Activated naive CD4-positive, alpha-beta T cell treated with anti-CD3 and anti-CD28 coated beads for 36 hours (primary cell): ENCODE measurements around the gene DPF3. TPM values are rescaled to one million over a fixed set of nuclear protein-coding genes. Genes with fewer than 3 reads are reported as not detected.

ENCODE experiments used
- CTCF ChIA-PET: fragments of 350-600 bp; sonication (Branson Sonifier 250); formaldehyde crosslinking; loops from one replicate; lab custom pipeline; 2021; ENCODE audit warnings: antibody characterized with exemption; lab: Charles Lee
- DNase-seq: peaks from one replicate; pipeline ENCODE4 v3.0.0-alpha.2; 2020
- H3K27ac Mint-ChIP-seq: one replicate; pipeline ENCODE4 v1.8.0; 2021; ENCODE audit warnings: mild to moderate bottlenecking, mixed read lengths
- H3K27me3 Mint-ChIP-seq: one replicate; pipeline ENCODE4 v1.8.0; 2021; ENCODE audit warnings: low read depth, mixed read lengths
- H3K36me3 Mint-ChIP-seq: one replicate; pipeline ENCODE4 v1.8.0; 2021; ENCODE audit warnings: low read depth, mixed read lengths
- H3K4me1 Mint-ChIP-seq: one replicate; pipeline ENCODE4 v1.8.0; 2021; ENCODE audit warnings: low read depth, mixed read lengths
- H3K4me3 Mint-ChIP-seq: one replicate; pipeline ENCODE4 v1.8.0; 2021; ENCODE audit warnings: mild to moderate bottlenecking, moderate library complexity, mixed read lengths
- H3K9me3 Mint-ChIP-seq: one replicate; pipeline ENCODE4 v1.8.0; 2021; ENCODE audit warnings: mixed read lengths
- intact Hi-C: fragments of 100-400 bp; cut with micrococcal nuclease; formaldehyde crosslinking; loops from one replicate; pipeline ENCODE4 v1.15.1; 2023
- total RNA-seq, 2 experiments: library from RNA; stranded (reverse); gene quantifications; one replicate each; pipeline ENCODE4 v1.2.3, GENCODE V29; 2021

Gene DPF3
- total RNA-seq = under 1 TPM; 0.29 to 0.47 TPM

- H3K36me3 Mint-ChIP-seq = no peaks in the 10 kb centered on the region
- peak within 1 kb of the TSS; percentile 46 for H3K27ac Mint-ChIP-seq
- peaks cover 50% of the 10 kb centered on the region for H3K27me3 Mint-ChIP-seq
- DNase-seq = peak; percentile 91
- H3K4me3 Mint-ChIP-seq = peak within 1 kb of the TSS; percentile 87
- intact Hi-C loops = loop anchor here (1.0 to 10.0 kb wide), 5 partner anchors 12 to 374 kb away; partner anchors contain the start of gene DCAF4
- no peaks in the 10 kb centered on the region for H3K9me3 Mint-ChIP-seq
- H3K4me1 Mint-ChIP-seq = peaks cover 18% of the 10 kb centered on the region
- CTCF ChIA-PET = interaction anchor here (0.5 to 2.4 kb wide), 5 partner anchors 10 to 377 kb away, joined by 3 to 22 read pairs (median 8); no protein-coding TSS in a partner anchor
These were observed at the start of gene DPF3 for GRCh38 chr14:72893636-72894322. Gene DPF3 (minus strand): TSS chr14:72894101. CDS start chr14:72894088, 13 bp downstream.

GRCh38 chr14:72942934-72943333 is 49.0 kb upstream of the DPF3 start:
- CTCF ChIA-PET = no interaction called here

DNA sequence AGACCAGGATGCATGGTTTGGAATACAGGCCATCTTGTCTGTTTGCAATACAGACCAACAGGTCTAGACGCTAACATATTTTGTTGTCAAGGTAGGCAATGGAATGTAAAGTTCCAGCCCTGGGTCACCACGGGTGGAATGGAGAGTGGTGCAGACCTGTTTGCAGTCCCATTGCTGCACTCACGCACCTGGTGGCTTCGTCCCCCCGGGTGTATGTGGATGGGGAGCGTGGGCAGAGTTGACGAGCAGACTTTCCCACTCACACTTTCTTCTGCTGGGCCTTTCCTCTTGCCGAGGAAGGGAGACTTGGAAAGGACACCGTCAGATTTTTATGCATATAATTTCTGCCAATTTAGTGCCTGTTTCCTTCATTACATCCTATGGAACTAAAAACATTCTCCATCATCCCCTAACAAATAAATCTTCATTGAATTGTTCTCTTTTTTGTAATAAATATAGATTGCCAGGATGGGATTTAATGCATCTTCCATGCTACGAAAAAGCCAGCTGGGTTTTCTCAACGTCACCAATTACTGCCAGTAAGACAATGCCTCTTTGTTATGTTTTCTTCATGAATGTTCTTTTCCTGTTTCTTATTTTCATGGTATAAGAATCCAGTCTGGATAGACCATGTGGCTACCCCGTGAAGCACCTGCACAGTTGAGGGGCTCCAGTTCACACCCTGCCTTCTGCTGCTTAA is 47.5 kb upstream of the DPF3 start:
- no peak overlapping the region for H3K4me3 Mint-ChIP-seq
- CTCF ChIA-PET = interaction anchor here (1.1 to 1.6 kb wide), 2 partner anchors 9 to 427 kb away, joined by 4 to 5 read pairs; no protein-coding TSS in a partner anchor
- H3K9me3 Mint-ChIP-seq = no peaks in the 10 kb centered on the region
- intact Hi-C loops = no loop called here
- DNase-seq = no peak
- peaks cover 11% of the 10 kb centered on the region for H3K4me1 Mint-ChIP-seq
- H3K27ac Mint-ChIP-seq = no peak overlapping the region
- H3K27me3 Mint-ChIP-seq = no peaks in the 10 kb centered on the region
- H3K36me3 Mint-ChIP-seq = peaks cover 41% of the 10 kb centered on the region

More at GRCh38 chr14:72942934-72943333, 49.0 kb upstream of the DPF3 start:
- H3K4me3 Mint-ChIP-seq = no peak overlapping the region
- peaks cover 33% of the 10 kb centered on the region for H3K36me3 Mint-ChIP-seq
- DNase-seq = no peak
- no peak overlapping the region for H3K27ac Mint-ChIP-seq
- H3K4me1 Mint-ChIP-seq = no peaks in the 10 kb centered on the region
- H3K9me3 Mint-ChIP-seq = no peaks in the 10 kb centered on the region
- no peaks in the 10 kb centered on the region for H3K27me3 Mint-ChIP-seq
- intact Hi-C loops = no loop called here

DNA sequence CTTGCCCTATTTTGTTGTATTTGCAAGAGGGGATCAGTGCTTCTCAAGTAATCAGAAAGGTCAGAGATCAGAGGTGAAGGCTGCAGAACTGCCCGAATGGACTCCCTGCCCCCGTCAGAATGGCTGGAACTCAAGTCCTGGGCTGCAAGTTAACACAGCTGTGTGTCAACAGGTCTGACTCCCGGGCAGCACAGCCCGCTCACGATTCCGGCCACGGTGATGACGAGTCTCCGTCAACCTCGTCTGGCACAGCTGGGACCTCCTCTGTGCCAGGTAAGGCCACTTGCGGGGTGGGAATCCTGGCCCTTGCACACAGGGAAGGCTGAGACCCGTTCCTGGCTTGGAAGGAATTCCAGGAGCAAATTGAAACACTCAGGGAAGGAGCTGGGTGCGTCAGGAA is 45.7 kb upstream of the DPF3 start:
- DNase-seq = no peak
- CTCF ChIA-PET = interaction anchor here (3.9 kb wide), 1 partner anchor 9 kb away, joined by 20 read pairs; no protein-coding TSS in a partner anchor
- no peak overlapping the region for H3K27ac Mint-ChIP-seq
- peaks cover 12% of the 10 kb centered on the region for H3K4me1 Mint-ChIP-seq
- no peak overlapping the region for H3K4me3 Mint-ChIP-seq
- intact Hi-C loops = no loop called here
- peaks cover 41% of the 10 kb centered on the region for H3K36me3 Mint-ChIP-seq
- no peaks in the 10 kb centered on the region for H3K27me3 Mint-ChIP-seq
- H3K9me3 Mint-ChIP-seq = no peaks in the 10 kb centered on the region

- DNase-seq = no peak
- CTCF ChIA-PET = no interaction called here
These were observed 39.0 kb upstream of the DPF3 start for GRCh38 chr14:72932893-72933292.

GRCh38 chr14:72929316-72930080 is 35.6 kb upstream of the DPF3 start:
- no peak overlapping the region for H3K4me3 Mint-ChIP-seq
- no peaks in the 10 kb centered on the region for H3K9me3 Mint-ChIP-seq
- peaks cover 10% of the 10 kb centered on the region for H3K4me1 Mint-ChIP-seq
- intact Hi-C loops = loop anchor here (5.0 to 10.0 kb wide), 2 partner anchors 535 to 563 kb away; partner anchors contain the start of gene RIOX1
- DNase-seq = no peak
- no peaks in the 10 kb centered on the region for H3K27me3 Mint-ChIP-seq
- H3K36me3 Mint-ChIP-seq = peaks cover 6% of the 10 kb centered on the region
- CTCF ChIA-PET = interaction anchor here (0.6 kb wide), 1 partner anchor 116 kb away, joined by 4 read pairs; no protein-coding TSS in a partner anchor
- no peak overlapping the region for H3K27ac Mint-ChIP-seq

More at GRCh38 chr14:72932893-72933292, 39.0 kb upstream of the DPF3 start:
- no peaks in the 10 kb centered on the region for H3K27me3 Mint-ChIP-seq
- H3K9me3 Mint-ChIP-seq = no peaks in the 10 kb centered on the region
- intact Hi-C loops = no loop called here
- peaks cover 23% of the 10 kb centered on the region for H3K4me1 Mint-ChIP-seq
- peaks cover 13% of the 10 kb centered on the region for H3K36me3 Mint-ChIP-seq
- no peak overlapping the region for H3K4me3 Mint-ChIP-seq
- no peak overlapping the region for H3K27ac Mint-ChIP-seq

- H3K27ac Mint-ChIP-seq = no peak overlapping the region
- H3K4me1 Mint-ChIP-seq = peaks cover 10% of the 10 kb centered on the region
- CTCF ChIA-PET = no interaction called here
- intact Hi-C loops = loop anchor here (5.0 to 10.0 kb wide), 2 partner anchors 536 to 563 kb away; partner anchors contain the start of gene RIOX1
- no peak overlapping the region for H3K4me3 Mint-ChIP-seq
- DNase-seq = no peak
- peaks cover 6% of the 10 kb centered on the region for H3K36me3 Mint-ChIP-seq
- H3K27me3 Mint-ChIP-seq = no peaks in the 10 kb centered on the region
- H3K9me3 Mint-ChIP-seq = no peaks in the 10 kb centered on the region
These were observed 35.0 kb upstream of the DPF3 start for GRCh38 chr14:72928872-72929271.

GRCh38 chr14:72926292-72927028 is 32.6 kb upstream of the DPF3 start, which contains the start of gene DCAF4:
Gene DCAF4 (plus strand): TSS chr14:72926464. CDS start chr14:72937979, 11,515 bp downstream.
- peak; percentile 96 for DNase-seq
- peak within 1 kb of the TSS; percentile 56 for H3K27ac Mint-ChIP-seq
- CTCF ChIA-PET = interaction anchor here (0.9 to 1.7 kb wide), 2 partner anchors 21 to 23 kb away, joined by 3 to 4 read pairs; no protein-coding TSS in a partner anchor
- H3K4me3 Mint-ChIP-seq = peak within 1 kb of the TSS; percentile 94
- H3K36me3 Mint-ChIP-seq = peaks cover 2% of the 10 kb centered on the region
- intact Hi-C loops = loop anchor here (1.0 to 10.0 kb wide), 8 partner anchors 18 to 566 kb away; partner anchors contain the start of genes DPF3, PSEN1, RBM25 and RIOX1
- H3K9me3 Mint-ChIP-seq = no peaks in the 10 kb centered on the region
- no peaks in the 10 kb centered on the region for H3K27me3 Mint-ChIP-seq
- H3K4me1 Mint-ChIP-seq = peaks cover 6% of the 10 kb centered on the region

DNA sequence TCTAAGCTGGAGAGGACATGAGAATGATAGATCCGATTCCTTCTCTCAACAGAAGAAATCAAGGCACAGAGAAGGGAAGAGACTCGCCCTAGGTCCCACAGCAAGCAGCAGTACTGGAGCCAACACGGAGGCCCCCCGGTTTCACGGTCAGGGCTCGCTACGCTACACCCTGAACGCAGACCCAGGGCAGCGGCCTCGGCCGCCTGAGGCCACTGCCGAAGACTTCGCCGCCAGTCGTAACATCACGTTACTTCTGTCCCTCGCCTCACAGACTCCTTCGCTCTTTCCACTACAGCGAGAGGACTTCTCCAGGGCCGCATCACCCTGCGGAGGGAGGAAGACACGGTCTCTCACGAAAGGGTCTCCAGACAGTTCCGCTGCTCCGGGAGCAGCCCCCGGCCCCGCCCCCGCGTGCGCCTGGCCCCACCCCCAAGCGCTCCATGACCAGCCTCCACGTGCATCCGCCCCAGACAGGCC is 32.0 kb upstream of the DPF3 start:
- Mint-ChIP-seq H3K9me3 (no peaks in the 10 kb centered on the region), H3K36me3 (peaks cover 2% of the 10 kb centered on the region), H3K4me1 (peaks cover 4% of the 10 kb centered on the region), H3K4me3 (peak overlapping the region; percentile 94), H3K27ac (no peak overlapping the region), H3K27me3 (no peaks in the 10 kb centered on the region)
- CTCF ChIA-PET = interaction anchor here (1.0 to 1.7 kb wide), 2 partner anchors 22 to 410 kb away, joined by 4 read pairs; no protein-coding TSS in a partner anchor
- intact Hi-C loops = loop anchor here (1.0 to 10.0 kb wide), 8 partner anchors 17 to 566 kb away; partner anchors contain the start of genes DPF3, PSEN1, RBM25 and RIOX1
- no peak for DNase-seq

- peak overlapping the region; percentile 94 for H3K4me3 Mint-ChIP-seq
- H3K4me1 Mint-ChIP-seq = no peaks in the 10 kb centered on the region
- intact Hi-C loops = loop anchor here (5.0 to 10.0 kb wide), 2 partner anchors 540 to 567 kb away; partner anchors contain the start of gene RIOX1
- no peaks in the 10 kb centered on the region for H3K9me3 Mint-ChIP-seq
- H3K27me3 Mint-ChIP-seq = no peaks in the 10 kb centered on the region
- no peak for DNase-seq
- peaks cover 2% of the 10 kb centered on the region for H3K36me3 Mint-ChIP-seq
- CTCF ChIA-PET = interaction anchor here (0.7 to 1.7 kb wide), 4 partner anchors 21 to 409 kb away, joined by 3 to 6 read pairs (median 4); no protein-coding TSS in a partner anchor
- H3K27ac Mint-ChIP-seq = no peak overlapping the region
These were observed 31.4 kb upstream of the DPF3 start for GRCh38 chr14:72925171-72925759.
